ENCODE results near the gene MYBL2. TPM values are rescaled to one million over a fixed set of nuclear protein-coding genes. Genes with fewer than 3 reads are reported as not detected.
"Not testable (repeated sequence)": the region's sequence is repeated elsewhere in the genome, so short reads cannot be mapped to it uniquely, and the experiment has no call there.

The MYBL2 gene
- total RNA-seq, 1 experiment from 2014 or later: 138 TPM

GRCh38 chr20:43650997-43651525, 15.9 kb upstream of the MYBL2 start:
- Histone ChIP-seq H3K27me3 (ENCODE audit: control insufficient read depth, insufficient read depth, low read length) (no peaks in the 10 kb centered on the region), H3K36me3 (ENCODE audit: control insufficient read depth, insufficient read depth, low read length) (no peaks in the 10 kb centered on the region), H3K9me3 (ENCODE audit: control insufficient read depth, insufficient read depth, low read depth, low read length) (no peaks in the 10 kb centered on the region), H3K27ac (ENCODE audit: low read length) (no peak overlapping the region), H3K4me1 (ENCODE audit: control insufficient read depth, insufficient read depth, low read length) (no peaks in the 10 kb centered on the region), H3K4me3 (ENCODE audit: low read depth in 2 of 2, low read length in 2 of 2) (no peak overlapping the region)
- intact Hi-C loops (cut with micrococcal nuclease; ENCODE audit: unreplicated experiment): no loop called here
- DNase-seq (ENCODE audit: low read depth, low spot score) (no peak), ATAC-seq (no peak)
- TF ChIP-seq CTCF (IDR thresholded peaks at IDR 0.05): no peak
- TF ChIP-seq TCF7L2 (IDR thresholded peaks at IDR 0.05; ENCODE audit: low read depth, low read length): no peak
- no peak for TF ChIP-seq SIN3A (IDR thresholded peaks at IDR 0.05; ENCODE audit: borderline replicate concordance, insufficient read depth, low read depth, low read length)
- TF ChIP-seq POLR2AphosphoS5 (IDR thresholded peaks at IDR 0.05; ENCODE audit: low read depth, low read length): no peak
- TF ChIP-seq REST (IDR thresholded peaks at IDR 0.05; ENCODE audit: insufficient read depth in 1 of 2, low read depth in 2 of 2, low read length in 1 of 2): no peak
- in situ Hi-C loops (cut with HindIII; ENCODE audit: low pct_unique_long_range_greater_than_20kb, low sequenced_read_pairs): no loop called here
- BruUV-seq (replicated peaks): no TSS peak
- POLR2A ChIA-PET: interaction anchor here (0.5 to 0.6 kb wide), 3 partner anchors 12 to 32 kb away, joined by 3 to 5 read pairs (median 4); no protein-coding TSS in a partner anchor
- CTCF ChIA-PET: interaction anchor here (0.6 kb wide), 1 partner anchor 37 kb away, joined by 4 read pairs; no protein-coding TSS in a partner anchor

- POLR2A ChIA-PET; intact Hi-C loops (cut with micrococcal nuclease; ENCODE audit: unreplicated experiment); H3K4me1 ChIP-seq (ENCODE audit: control insufficient read depth, insufficient read depth, low read length); in situ Hi-C loops (cut with HindIII; ENCODE audit: low pct_unique_long_range_greater_than_20kb, low sequenced_read_pairs); DNase-seq (ENCODE audit: low read depth, low spot score); H3K27me3 ChIP-seq (ENCODE audit: control insufficient read depth, insufficient read depth, low read length); H3K4me3 ChIP-seq (ENCODE audit: low read depth in 2 of 2, low read length in 2 of 2); H3K36me3 ChIP-seq (ENCODE audit: control insufficient read depth, insufficient read depth, low read length); H3K27ac ChIP-seq (ENCODE audit: low read length); CTCF ChIA-PET; ATAC-seq; H3K9me3 ChIP-seq (ENCODE audit: control insufficient read depth, insufficient read depth, low read depth, low read length); BruUV-seq (replicated peaks): not testable (repeated sequence)
These were observed 15.2 kb upstream of the MYBL2 start for GRCh38 chr20:43651650-43652184.

GRCh38 chr20:43653966-43654365, 12.9 kb upstream of the MYBL2 start:
- intact Hi-C loops (cut with micrococcal nuclease; ENCODE audit: unreplicated experiment) (no loop called here), in situ Hi-C loops (cut with HindIII; ENCODE audit: low pct_unique_long_range_greater_than_20kb, low sequenced_read_pairs) (no loop called here)
- H3K9me3 ChIP-seq (ENCODE audit: control insufficient read depth, insufficient read depth, low read depth, low read length): no peaks in the 10 kb centered on the region
- H3K4me3 ChIP-seq (ENCODE audit: low read depth in 2 of 2, low read length in 2 of 2): no peak overlapping the region
- CTCF ChIA-PET: no interaction called here
- TF ChIP-seq REST (IDR thresholded peaks at IDR 0.05; ENCODE audit: insufficient read depth in 1 of 2, low read depth in 2 of 2, low read length in 1 of 2) (no peak), POLR2AphosphoS5 (IDR thresholded peaks at IDR 0.05; ENCODE audit: low read depth, low read length) (no peak), SIN3A (IDR thresholded peaks at IDR 0.05; ENCODE audit: borderline replicate concordance, insufficient read depth, low read depth, low read length) (no peak), TCF7L2 (IDR thresholded peaks at IDR 0.05; ENCODE audit: low read depth, low read length) (no peak), CTCF (IDR thresholded peaks at IDR 0.05) (no peak)
- H3K36me3 ChIP-seq (ENCODE audit: control insufficient read depth, insufficient read depth, low read length): no peaks in the 10 kb centered on the region; the same call in 1 of the 2 replicates
- H3K27ac ChIP-seq (ENCODE audit: low read length): no peak overlapping the region
- 0 out of 2 replicates have a peak, but pooled peaks cover 5% of the 10 kb centered on the region for H3K4me1 ChIP-seq (ENCODE audit: control insufficient read depth, insufficient read depth, low read length)
- BruUV-seq (replicated peaks): no TSS peak
- no peaks in the 10 kb centered on the region for H3K27me3 ChIP-seq (ENCODE audit: control insufficient read depth, insufficient read depth, low read length)
- POLR2A ChIA-PET: no interaction called here
- ATAC-seq: no peak
- DNase-seq (ENCODE audit: low read depth, low spot score): no peak
